BLaER1 treated with 17β-estradiol and CSF1 and Interleukin-3, amounts not matched to agents 10 nM and 100 nM (cell line): Measurements from ENCODE around the gene SIVA1.

Experiments used
- H3K27ac ChIP-seq, 11 experiments: shearing (Covaris generic); formaldehyde crosslinking; 2 replicates each; pipeline ENCODE4 v1.8.1; 2022
- H3K27me3 ChIP-seq, 11 experiments: shearing (Covaris generic); formaldehyde crosslinking; 2 replicates each; pipeline ENCODE4 v1.8.1; 2022
- H3K36me3 ChIP-seq, 11 experiments: shearing (Covaris generic); formaldehyde crosslinking; 2 replicates each; pipeline ENCODE4 v1.8.1; 2022
- H3K4me1 ChIP-seq, 10 experiments: shearing (Covaris generic); formaldehyde crosslinking; 2 replicates each; pipeline ENCODE4 v1.8.1; 2022
- H3K4me2 ChIP-seq, 11 experiments: shearing (Covaris generic); formaldehyde crosslinking; 2 replicates each; pipeline ENCODE4 v1.8.1; 2022
- H3K4me3 ChIP-seq, 10 experiments: shearing (Covaris generic); formaldehyde crosslinking; 2 replicates each; pipeline ENCODE4 v1.8.1; 2022
- H3K9ac ChIP-seq, 11 experiments: shearing (Covaris generic); formaldehyde crosslinking; 2 replicates each; pipeline ENCODE4 v1.8.1; 2022
- H3K9me3 ChIP-seq, 11 experiments: shearing (Covaris generic); formaldehyde crosslinking; replicated peaks in 1 of 11; 2 replicates each; pipeline ENCODE4 v1.8.1; 2022
- H4K20me1 ChIP-seq, 11 experiments: shearing (Covaris generic); formaldehyde crosslinking; 2 replicates each; pipeline ENCODE4 v1.8.1; 2022
- Cebpa-rat ChIP-seq, 11 experiments: shearing (Covaris generic); IDR thresholded peaks; 2 replicates each; pipeline ENCODE4 v1.8.1; 2022

SIVA1 gene

DNA sequence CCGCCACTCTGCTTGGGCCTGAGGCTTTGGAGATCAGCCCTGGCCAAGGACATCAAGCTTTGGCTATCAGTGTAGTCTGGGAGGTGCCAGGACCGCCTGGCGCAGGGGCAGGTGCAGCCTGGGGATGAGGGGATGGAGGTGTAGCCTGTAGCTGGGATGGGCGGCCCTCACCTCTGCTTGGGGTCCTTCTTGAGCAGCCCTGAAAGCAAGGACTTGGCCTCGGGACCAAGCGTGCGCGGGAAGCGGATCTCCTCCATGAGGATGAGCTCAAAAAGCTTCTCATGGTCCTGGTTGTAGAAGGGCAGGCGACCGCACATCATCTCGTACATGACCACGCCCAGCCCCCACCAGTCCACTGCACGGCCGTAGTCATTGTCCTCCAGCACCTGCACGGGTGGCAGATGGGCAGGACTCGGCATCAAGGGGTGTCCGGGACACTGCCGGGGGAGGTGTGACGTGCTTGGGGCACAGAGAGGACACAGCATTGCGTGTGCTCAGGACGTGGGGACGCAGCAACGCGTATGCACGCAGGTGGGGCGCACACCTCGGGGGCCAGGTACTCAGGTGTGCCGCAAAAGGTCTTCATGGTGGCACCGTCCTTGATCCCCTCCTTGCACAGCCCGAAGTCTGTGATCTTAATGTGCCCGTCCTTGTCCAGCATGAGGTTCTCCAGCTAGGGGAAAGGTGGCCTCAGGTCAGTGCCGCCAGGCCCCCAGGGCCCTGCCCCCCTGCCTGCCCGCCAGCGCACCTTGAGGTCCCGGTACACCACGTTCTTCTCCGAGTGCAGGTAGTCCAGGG, 20.0 kb downstream of the SIVA1 start:
- peaks cover 63 to 96% (median 85%) of the 10 kb centered on the region in 11 experiments for H3K36me3 ChIP-seq
- no peak for TF ChIP-seq Cebpa-rat (IDR thresholded peaks at IDR 0.05)
- no peak overlapping the region for H3K27ac ChIP-seq
- H3K4me2 ChIP-seq: no peak overlapping the region
- peaks cover 9 to 27% (median 19%) of the 10 kb centered on the region in 11 experiments; a peak in 21 of 22 replicates for H3K9me3 ChIP-seq
- peaks cover 18 to 97% (median 82%) of the 10 kb centered on the region in 11 experiments for H4K20me1 ChIP-seq
- H3K27me3 ChIP-seq: no peaks in the 10 kb centered on the region
- H3K4me3 ChIP-seq: no peak overlapping the region
- no peak overlapping the region for H3K9ac ChIP-seq
- H3K4me1 ChIP-seq: peaks cover 6 to 22% (median 19%) of the 10 kb centered on the region in 10 experiments

DNA sequence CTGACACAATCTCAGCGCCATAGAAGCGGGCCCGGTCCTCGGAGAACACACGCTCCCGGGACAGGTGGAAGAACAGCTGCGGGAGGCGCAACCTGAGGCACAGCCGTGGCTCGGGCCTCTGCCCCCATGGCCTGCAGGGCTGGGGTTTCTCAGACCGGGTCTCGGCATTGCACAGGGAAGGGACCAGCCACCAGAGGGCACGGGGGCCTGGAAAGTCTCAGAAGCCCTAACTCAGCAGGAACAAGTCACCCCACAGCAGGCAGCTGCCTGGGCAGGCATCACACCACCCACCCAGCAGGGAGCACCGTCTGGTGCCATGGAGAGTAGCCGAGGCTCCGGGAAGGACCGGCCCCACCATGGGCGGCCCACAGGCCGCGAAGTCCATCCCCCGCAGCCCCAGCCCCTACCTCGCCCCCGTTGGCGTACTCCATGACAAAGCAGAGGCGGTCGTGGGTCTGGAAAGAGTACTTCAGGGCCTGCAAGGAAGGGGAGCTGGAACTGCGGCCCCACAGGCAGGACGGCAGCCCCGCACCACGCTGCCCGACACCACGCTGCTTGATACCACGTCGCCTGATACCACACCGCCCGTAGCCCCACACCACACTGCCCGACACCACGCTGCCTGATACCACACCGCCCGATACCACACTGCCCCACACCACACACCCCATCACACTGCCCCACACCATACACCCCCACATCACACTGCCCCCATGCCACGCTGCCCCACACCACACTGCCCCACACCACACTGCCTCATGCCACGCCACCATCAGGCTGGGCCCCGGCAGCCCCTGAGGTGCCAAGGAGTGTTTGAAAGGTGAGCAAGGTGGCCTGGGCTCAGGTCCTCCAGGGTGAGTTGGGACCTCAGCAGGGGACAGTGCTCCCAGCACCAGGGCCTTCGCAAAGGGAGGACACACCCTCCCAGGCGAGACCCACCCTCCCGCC, 20.8 kb downstream of the SIVA1 start:
- Histone ChIP-seq H3K4me1 (peaks cover 4 to 14% (median 11%) of the 10 kb centered on the region in 10 experiments), H3K36me3 (peaks cover 63 to 99% (median 90%) of the 10 kb centered on the region in 11 experiments), H3K4me3 (no peak overlapping the region), H4K20me1 (peaks cover 26 to 100% (median 90%) of the 10 kb centered on the region in 11 experiments), H3K27me3 (no peaks in the 10 kb centered on the region), H3K27ac (no peak overlapping the region), H3K4me2 (no peak overlapping the region), H3K9me3 (peaks cover 9 to 27% (median 19%) of the 10 kb centered on the region in 11 experiments; a peak in 21 of 22 replicates), H3K9ac (no peak overlapping the region)
- no peak for TF ChIP-seq Cebpa-rat (IDR thresholded peaks at IDR 0.05)

DNA sequence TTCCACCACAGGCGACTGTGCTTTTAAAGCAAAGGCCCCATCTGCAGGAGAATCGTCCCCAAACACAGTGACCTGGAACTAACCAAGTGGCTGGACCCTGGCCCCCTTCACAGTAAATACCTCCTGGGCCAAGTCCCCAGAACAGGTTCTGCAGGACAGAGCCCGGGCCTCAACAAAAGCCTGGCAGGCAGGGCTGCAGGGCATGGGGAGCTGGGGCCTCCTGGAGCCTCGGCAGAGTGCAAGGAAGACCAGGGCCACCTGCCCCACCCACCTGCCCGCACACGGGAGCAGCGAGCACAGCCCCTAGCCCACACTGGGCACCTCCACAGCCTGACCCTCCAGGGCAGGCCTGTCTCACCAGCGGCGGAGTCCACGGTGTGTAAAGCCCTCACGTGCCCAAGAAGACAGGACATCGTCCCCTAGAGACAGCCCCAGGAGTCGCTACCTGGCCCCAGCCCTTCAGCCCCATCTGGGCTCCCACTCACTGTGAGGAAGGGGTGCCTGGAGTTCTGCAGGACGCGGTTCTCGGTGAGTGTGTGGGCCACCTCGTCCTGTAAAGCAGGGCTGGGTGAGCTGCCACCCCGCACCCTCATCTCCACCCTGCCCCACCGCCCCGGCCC, 21.6 kb downstream of the SIVA1 start:
- H3K9me3 ChIP-seq: peaks cover 9 to 27% (median 19%) of the 10 kb centered on the region in 11 experiments; a peak in 21 of 22 replicates
- H3K36me3 ChIP-seq: peaks cover 69 to 100% (median 96%) of the 10 kb centered on the region in 11 experiments
- H3K4me1 ChIP-seq: peaks cover 0 to 6% (median 4%) of the 10 kb centered on the region in 10 experiments; a peak in 13 of 20 replicates
- no peak for TF ChIP-seq Cebpa-rat (IDR thresholded peaks at IDR 0.05)
- no peak overlapping the region for H3K4me3 ChIP-seq
- H3K4me2 ChIP-seq: no peak overlapping the region
- H3K27me3 ChIP-seq: no peaks in the 10 kb centered on the region
- H3K9ac ChIP-seq: no peak overlapping the region
- H3K27ac ChIP-seq: no peak overlapping the region
- peaks cover 34 to 100% (median 90%) of the 10 kb centered on the region in 11 experiments for H4K20me1 ChIP-seq

DNA sequence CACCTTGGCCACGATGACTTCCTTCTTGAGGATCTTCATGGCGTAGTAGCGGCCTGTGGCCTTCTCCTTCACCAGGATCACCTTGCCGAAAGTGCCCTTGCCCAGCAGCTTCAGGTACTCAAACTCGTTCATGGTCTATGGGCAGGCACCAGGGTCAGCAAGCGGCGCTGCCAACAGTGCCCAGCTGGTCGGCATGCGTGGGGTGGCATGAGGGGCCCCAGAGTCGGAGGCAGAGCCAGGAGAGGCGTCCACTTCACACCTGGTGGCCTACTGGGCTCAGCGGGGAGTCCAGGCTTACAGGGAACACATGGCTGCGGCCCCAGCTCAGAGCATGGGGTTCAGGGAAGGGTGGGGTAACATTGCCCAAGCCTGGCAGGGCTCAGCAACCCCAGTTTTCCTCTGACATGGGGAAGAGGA, 22.1 kb downstream of the SIVA1 start:
- no peak overlapping the region for H3K4me2 ChIP-seq
- no peak for TF ChIP-seq Cebpa-rat (IDR thresholded peaks at IDR 0.05)

DNA sequence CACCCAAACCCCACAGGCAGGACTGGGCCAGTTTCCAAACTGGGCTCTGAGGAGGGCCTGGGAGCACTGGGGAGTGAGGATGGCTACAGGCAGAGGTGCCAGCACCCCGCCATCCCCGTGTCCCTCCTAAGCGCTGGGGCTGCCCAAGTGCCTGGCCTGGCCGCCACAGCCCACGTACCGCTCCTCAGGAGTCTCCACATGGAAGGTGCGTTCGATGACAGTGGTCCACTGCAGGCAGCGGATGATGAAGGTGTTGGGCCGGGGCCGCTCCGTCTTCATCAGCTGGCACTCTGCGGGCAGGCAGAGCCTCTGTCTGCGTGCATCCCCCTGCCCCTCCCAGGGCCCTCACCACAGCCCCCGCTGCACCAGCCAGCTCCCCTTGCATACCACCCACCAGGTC, 23.5 kb downstream of the SIVA1 start:
- H3K9ac ChIP-seq: no peak overlapping the region
- no peak overlapping the region for H3K27ac ChIP-seq
- H3K36me3 ChIP-seq: peaks cover 64 to 100% (median 95%) of the 10 kb centered on the region in 11 experiments
- H3K9me3 ChIP-seq: peaks cover 3 to 20% (median 13%) of the 10 kb centered on the region in 11 experiments; a peak in 21 of 22 replicates
- H3K4me3 ChIP-seq: no peak overlapping the region
- peaks cover 42 to 100% (median 90%) of the 10 kb centered on the region in 11 experiments for H4K20me1 ChIP-seq
- H3K27me3 ChIP-seq: no peaks in the 10 kb centered on the region
- 0 out of 20 replicates have a peak, but pooled peaks cover 0 to 3% (median 0%) of the 10 kb centered on the region in 10 experiments for H3K4me1 ChIP-seq
- no peak overlapping the region for H3K4me2 ChIP-seq
- no peak for TF ChIP-seq Cebpa-rat (IDR thresholded peaks at IDR 0.05)

More for the DNA sequence above, 22.1 kb downstream of the SIVA1 start:
- Histone ChIP-seq H3K9ac (no peak overlapping the region), H3K9me3 (peaks cover 9 to 27% (median 19%) of the 10 kb centered on the region in 11 experiments; a peak in 21 of 22 replicates), H3K36me3 (peaks cover 74 to 100% (median 96%) of the 10 kb centered on the region in 11 experiments), H3K27me3 (no peaks in the 10 kb centered on the region), H3K4me3 (no peak overlapping the region), H3K4me1 (peaks cover 0 to 1% (median 0%) of the 10 kb centered on the region in 10 experiments; a peak in 5 of 20 replicates), H4K20me1 (peaks cover 39 to 100% (median 90%) of the 10 kb centered on the region in 11 experiments), H3K27ac (no peak overlapping the region)

DNA sequence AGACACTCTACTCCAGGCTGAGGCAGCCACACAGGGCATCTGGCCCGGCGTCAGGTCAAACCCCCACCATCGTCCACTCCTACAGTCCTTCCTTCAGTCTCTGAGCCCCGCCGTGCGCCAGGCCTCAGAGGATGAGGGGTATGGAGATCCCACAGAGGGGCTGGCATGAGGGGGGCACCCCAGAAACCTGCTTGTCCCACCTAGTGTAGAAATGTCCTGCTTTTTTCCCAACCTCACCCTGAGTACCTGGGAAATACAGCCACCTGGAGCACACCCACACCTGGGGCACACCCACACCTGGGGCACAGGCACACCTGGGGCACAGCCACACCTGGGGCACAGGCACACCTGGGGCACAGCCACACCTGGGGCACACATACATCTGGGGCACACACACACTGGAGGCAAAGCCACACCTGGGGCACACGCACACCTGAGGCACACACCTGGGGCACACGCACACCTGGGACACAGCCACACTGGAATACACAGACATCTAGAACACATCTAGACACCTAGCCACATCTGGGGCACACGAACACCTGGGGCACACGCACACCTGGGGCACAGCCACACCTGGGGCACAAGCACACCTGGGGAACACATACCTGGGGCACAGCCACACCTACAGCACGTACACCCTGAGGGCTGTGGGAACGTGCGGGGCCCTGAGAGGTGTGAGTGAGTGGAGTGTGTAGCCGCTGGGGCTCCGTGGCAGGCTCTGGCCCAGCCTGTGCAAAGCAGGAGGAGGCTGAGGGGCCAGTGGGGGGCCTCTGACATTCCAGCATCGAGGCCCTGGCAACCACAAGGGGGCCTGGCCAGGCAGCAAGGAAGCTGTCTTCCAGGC, 24.2 kb downstream of the SIVA1 start:
- Histone ChIP-seq H3K4me2 (no peak overlapping the region), H3K9ac (0 out of 22 replicates have a peak overlapping the region, but pooled peaks of 1 of the 11 experiments have one; percentile 23), H4K20me1 (peaks cover 48 to 100% (median 92%) of the 10 kb centered on the region in 11 experiments), H3K27ac (no peak overlapping the region), H3K9me3 (peaks cover 0 to 13% (median 6%) of the 10 kb centered on the region in 11 experiments; a peak in 16 of 22 replicates), H3K27me3 (no peaks in the 10 kb centered on the region), H3K36me3 (peaks cover 57 to 98% (median 90%) of the 10 kb centered on the region in 11 experiments), H3K4me3 (no peak overlapping the region), H3K4me1 (peaks cover 0 to 7% (median 0%) of the 10 kb centered on the region in 10 experiments; a peak in 1 of 20 replicates)
- TF ChIP-seq Cebpa-rat (IDR thresholded peaks at IDR 0.05): no peak

DNA sequence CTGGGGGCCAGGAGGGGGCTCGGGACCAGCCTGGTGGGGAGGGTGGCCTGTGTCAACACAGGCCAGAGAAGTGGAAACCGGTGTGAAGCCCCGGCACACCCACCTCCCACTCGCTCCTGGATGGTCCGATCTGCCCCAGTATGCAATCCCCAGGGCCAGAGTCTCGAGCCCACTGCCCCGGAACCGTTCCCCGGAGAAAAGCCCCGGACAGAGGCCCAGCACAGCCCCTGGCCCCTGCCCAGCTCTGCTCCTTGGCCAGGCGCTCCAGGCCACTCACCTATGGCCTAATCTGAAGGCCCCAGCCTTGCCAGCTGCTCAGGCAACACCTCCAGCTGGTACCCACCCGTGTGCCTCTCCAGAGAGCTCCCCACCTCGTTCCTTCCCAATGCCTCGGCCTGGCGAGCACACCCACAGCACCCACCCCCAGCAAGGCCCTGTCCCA, 24.9 kb downstream of the SIVA1 start:
- TF ChIP-seq Cebpa-rat (IDR thresholded peaks at IDR 0.05): no peak
- H3K9ac ChIP-seq: 0 out of 22 replicates have a peak overlapping the region, but pooled peaks of 1 of the 11 experiments have one; percentile 23
- H3K9me3 ChIP-seq: peaks cover 0 to 7% (median 0%) of the 10 kb centered on the region in 11 experiments; a peak in 5 of 22 replicates
- peaks cover 55 to 100% (median 92%) of the 10 kb centered on the region in 11 experiments for H4K20me1 ChIP-seq
- no peak overlapping the region for H3K27ac ChIP-seq
- H3K36me3 ChIP-seq: peaks cover 51 to 98% (median 85%) of the 10 kb centered on the region in 11 experiments
- peaks cover 0 to 10% (median 2%) of the 10 kb centered on the region in 10 experiments; a peak in 9 of 20 replicates for H3K4me1 ChIP-seq
- no peak overlapping the region for H3K4me3 ChIP-seq
- H3K4me2 ChIP-seq: no peak overlapping the region
- no peaks in the 10 kb centered on the region for H3K27me3 ChIP-seq
